ENCODE measurements around the gene LGALS16. TPM values are rescaled to one million over a fixed set of nuclear protein-coding genes. Genes with fewer than 3 reads are reported as not detected.

The LGALS16 gene
- total RNA-seq, 3 donors from 2014 or later (not counting 1 experiment from before 2014, with no cell fraction given) = not detected

DNA sequence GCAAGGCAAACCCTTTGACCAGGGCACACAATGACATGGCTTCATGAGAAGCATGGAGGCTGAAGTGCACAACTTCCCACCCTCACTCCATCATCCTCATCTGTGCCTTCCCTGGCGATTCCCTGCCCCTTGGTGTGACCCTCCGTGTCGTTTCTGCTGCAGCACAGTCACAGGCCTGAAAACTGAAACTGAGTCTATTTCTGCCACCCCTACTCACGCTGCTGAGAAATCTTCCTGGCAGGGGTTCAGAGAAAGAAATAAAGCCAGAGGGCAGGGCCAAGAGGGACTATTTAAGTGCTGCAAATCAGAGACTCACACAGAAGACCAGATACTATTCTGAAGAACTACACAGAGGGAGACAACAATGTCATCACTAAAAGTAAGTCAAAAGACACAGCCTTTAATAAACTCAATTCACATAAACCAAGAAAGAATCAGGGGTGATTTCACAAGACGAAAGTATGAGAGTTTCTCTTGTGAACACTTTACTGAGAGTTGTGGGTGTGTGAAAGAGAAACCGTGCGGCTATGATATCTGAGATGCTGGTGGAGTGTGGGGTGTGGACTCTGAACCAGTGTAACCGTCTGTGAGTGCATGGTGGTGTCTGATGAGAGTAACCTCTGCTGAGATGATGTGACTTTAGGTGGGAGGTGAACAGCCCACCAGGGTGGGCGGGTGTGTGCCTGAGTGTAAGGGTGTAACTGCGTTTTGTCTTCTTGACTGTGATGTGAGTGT is 23.5 kb downstream of the LGALS16 start:
- Mint-ChIP-seq H3K4me3 (no peak overlapping the region), H3K36me3 (no peaks in the 10 kb centered on the region), H3K27ac (no peak overlapping the region), H3K27me3 (ENCODE audit: low read depth in 2 of 2) (peaks cover 9 to 22% of the 10 kb centered on the region in 2 donors), H3K4me1 (no peaks in the 10 kb centered on the region), H3K9me3 (no peaks in the 10 kb centered on the region)
- Histone ChIP-seq H3K36me3 (ENCODE audit: control insufficient read depth, insufficient read depth, low read length) (no peaks in the 10 kb centered on the region), H3K4me3 (ENCODE audit: low read length) (no peak overlapping the region), H3K27me3 (ENCODE audit: control insufficient read depth, insufficient read depth, low read length) (no peaks in the 10 kb centered on the region), H3K9me3 (ENCODE audit: control insufficient read depth, insufficient read depth, low read length) (no peaks in the 10 kb centered on the region), H3K4me1 (ENCODE audit: control insufficient read depth, insufficient read depth, low read length) (no peaks in the 10 kb centered on the region), H3K27ac (ENCODE audit: low read length) (no peak overlapping the region)
- WGBS (ENCODE audit: insufficient coverage) = 55% methylated on average over 10 of the region's 10 CpGs
- no peak for TF ChIP-seq CTCF (IDR thresholded peaks at IDR 0.05)
- ATAC-seq (peak in 1 of 3 donors; percentile 55), DNase-seq (peak in 1 of 2 donors; percentile 23)
- intact Hi-C loops (cut with micrococcal nuclease) = no loop called here

- Mint-ChIP-seq H3K4me1 (no peaks in the 10 kb centered on the region), H3K9me3 (no peaks in the 10 kb centered on the region), H3K36me3 (no peaks in the 10 kb centered on the region), H3K4me3 (no peak overlapping the region), H3K27ac (no peak overlapping the region), H3K27me3 (ENCODE audit: low read depth in 2 of 2) (peaks cover 9 to 22% of the 10 kb centered on the region in 2 donors)
- WGBS (ENCODE audit: insufficient coverage) = 81% methylated on average over 3 of the region's 3 CpGs
- ATAC-seq = peak in 1 of 3 donors; percentile 28
- no peak for TF ChIP-seq CTCF (IDR thresholded peaks at IDR 0.05)
- Histone ChIP-seq H3K36me3 (ENCODE audit: control insufficient read depth, insufficient read depth, low read length) (no peaks in the 10 kb centered on the region), H3K4me1 (ENCODE audit: control insufficient read depth, insufficient read depth, low read length) (no peaks in the 10 kb centered on the region), H3K4me3 (ENCODE audit: low read length) (no peak overlapping the region), H3K27ac (ENCODE audit: low read length) (no peak overlapping the region), H3K9me3 (ENCODE audit: control insufficient read depth, insufficient read depth, low read length) (no peaks in the 10 kb centered on the region), H3K27me3 (ENCODE audit: control insufficient read depth, insufficient read depth, low read length) (no peaks in the 10 kb centered on the region)
- DNase-seq = peak in 1 of 2 donors; percentile 8
- intact Hi-C loops (cut with micrococcal nuclease) = no loop called here
Measured at GRCh38 chr19:39679791-39680168, 24.1 kb downstream of the LGALS16 start.

GRCh38 chr19:39680593-39680992 is 24.9 kb downstream of the LGALS16 start:
- Mint-ChIP-seq H3K36me3 (no peaks in the 10 kb centered on the region), H3K4me1 (no peaks in the 10 kb centered on the region), H3K27me3 (ENCODE audit: low read depth in 2 of 2) (peaks cover 10 to 19% of the 10 kb centered on the region in 2 donors), H3K4me3 (no peak overlapping the region), H3K9me3 (no peaks in the 10 kb centered on the region), H3K27ac (no peak overlapping the region)
- H3K27me3 ChIP-seq (ENCODE audit: control insufficient read depth, insufficient read depth, low read length) = no peaks in the 10 kb centered on the region
- ATAC-seq (no peak), DNase-seq (no peak)
- no peaks in the 10 kb centered on the region for H3K9me3 ChIP-seq (ENCODE audit: control insufficient read depth, insufficient read depth, low read length)
- H3K36me3 ChIP-seq (ENCODE audit: control insufficient read depth, insufficient read depth, low read length) = no peaks in the 10 kb centered on the region
- H3K27ac ChIP-seq (ENCODE audit: low read length) = no peak overlapping the region
- 65% methylated on average over 3 of the region's 3 CpGs for WGBS (ENCODE audit: insufficient coverage)
- no peak overlapping the region for H3K4me3 ChIP-seq (ENCODE audit: low read length)
- intact Hi-C loops (cut with micrococcal nuclease) = no loop called here
- H3K4me1 ChIP-seq (ENCODE audit: control insufficient read depth, insufficient read depth, low read length) = no peaks in the 10 kb centered on the region
- no peak for TF ChIP-seq CTCF (IDR thresholded peaks at IDR 0.05)

- Histone ChIP-seq H3K9me3 (ENCODE audit: control insufficient read depth, insufficient read depth, low read length) (no peaks in the 10 kb centered on the region), H3K4me1 (ENCODE audit: control insufficient read depth, insufficient read depth, low read length) (no peaks in the 10 kb centered on the region), H3K36me3 (ENCODE audit: control insufficient read depth, insufficient read depth, low read length) (no peaks in the 10 kb centered on the region), H3K27me3 (ENCODE audit: control insufficient read depth, insufficient read depth, low read length) (no peaks in the 10 kb centered on the region), H3K4me3 (ENCODE audit: low read length) (no peak overlapping the region), H3K27ac (ENCODE audit: low read length) (no peak overlapping the region)
- H3K36me3 Mint-ChIP-seq = no peaks in the 10 kb centered on the region
- intact Hi-C loops (cut with micrococcal nuclease) = no loop called here
- H3K27me3 Mint-ChIP-seq (ENCODE audit: low read depth in 2 of 2) = peaks cover 11 to 19% of the 10 kb centered on the region in 2 donors
- no peak overlapping the region for H3K4me3 Mint-ChIP-seq
- DNase-seq = no peak
- H3K9me3 Mint-ChIP-seq = no peaks in the 10 kb centered on the region
- no peaks in the 10 kb centered on the region for H3K4me1 Mint-ChIP-seq
- WGBS (ENCODE audit: insufficient coverage) = 92% methylated on average over 5 of the region's 5 CpGs
- no peak for TF ChIP-seq CTCF (IDR thresholded peaks at IDR 0.05)
- no peak overlapping the region for H3K27ac Mint-ChIP-seq
- ATAC-seq = no peak
Measured at GRCh38 chr19:39681416-39681815, 25.7 kb downstream of the LGALS16 start.

Measured in natural killer cell (primary cell).